Measurements from ENCODE around the gene MOCOS.

GRCh38 chr18:36265015-36265414 lies 77.7 kb downstream of the MOCOS start:
- no peak for TF ChIP-seq CTCF (conservative IDR thresholded peaks at IDR 0.05; ENCODE audit: low read length)
- no peak for TF ChIP-seq EZH2phosphoT487 (IDR thresholded peaks at IDR 0.05; ENCODE audit: borderline replicate concordance, low read depth, low read length)
